Tibial artery (tissue), 4 donors: Measurements from ENCODE around the gene G6PD.

ENCODE experiments used
- DNase-seq, 2 donors: peaks; one replicate each; pipeline ENCODE4 v3.0.0-alpha.2; 2019
- H3K27ac ChIP-seq, 2 donors: fragments of 200-600 bp; sonication (generic) in 1 of 2; 1 replicate in 1 of 2; 2 replicates in 1 of 2; pipeline ENCODE4 v1.5.1; 2018 to 2019; ENCODE audit warnings: mild to moderate bottlenecking in 1 of 2
- H3K27me3 ChIP-seq, 2 donors: fragments of 200-600 bp; sonication (generic) in 1 of 2; one replicate each; pipeline versions ENCODE4 v1.5.1 to v1.6.0; 2016 to 2019
- H3K36me3 ChIP-seq, 3 donors: fragments of 200-600 bp; sonication (generic) in 2 of 3; one replicate each; pipeline ENCODE4 v1.5.1; 2016 to 2019; ENCODE audit warnings: mild to moderate bottlenecking in 2 of 3
- H3K4me1 ChIP-seq, 4 donors: fragments of 200-600 bp; sonication (generic) in 2 of 4; 1 replicate in 3 of 4; 2 replicates in 1 of 4; pipeline ENCODE4 v1.5.1; 2016 to 2019
- H3K4me3 ChIP-seq, 2 donors: fragments of 200-600 bp; sonication (generic) in 1 of 2; 1 replicate in 1 of 2; 2 replicates in 1 of 2; pipeline ENCODE4 v1.5.1; 2018 to 2019; ENCODE audit warnings: mild to moderate bottlenecking in 2 of 2
- H3K9me3 ChIP-seq, 3 donors: fragments of 200-600 bp; sonication (generic) in 1 of 3; one replicate each; pipeline ENCODE4 v1.5.1; 2016 to 2019
- intact Hi-C: fragments of 100-400 bp; cut with DNase I; formaldehyde crosslinking; loops from one replicate; pipeline ENCODE4 v1.15.0; 2023; ENCODE audit warnings: low total_unique reads
- TF ChIP-seq, protein P1 (sequence below), 2 experiments: fragments of 200-600 bp in 1 of 2; fragments of 450-650 bp in 1 of 2; IDR thresholded peaks; one replicate each; pipeline ENCODE4 v1.5.1; 2017 to 2019; ENCODE audit warnings: antibody characterized with exemption in 2 of 2, mild to moderate bottlenecking in 1 of 2, moderate library complexity in 1 of 2

The G6PD gene

DNA sequence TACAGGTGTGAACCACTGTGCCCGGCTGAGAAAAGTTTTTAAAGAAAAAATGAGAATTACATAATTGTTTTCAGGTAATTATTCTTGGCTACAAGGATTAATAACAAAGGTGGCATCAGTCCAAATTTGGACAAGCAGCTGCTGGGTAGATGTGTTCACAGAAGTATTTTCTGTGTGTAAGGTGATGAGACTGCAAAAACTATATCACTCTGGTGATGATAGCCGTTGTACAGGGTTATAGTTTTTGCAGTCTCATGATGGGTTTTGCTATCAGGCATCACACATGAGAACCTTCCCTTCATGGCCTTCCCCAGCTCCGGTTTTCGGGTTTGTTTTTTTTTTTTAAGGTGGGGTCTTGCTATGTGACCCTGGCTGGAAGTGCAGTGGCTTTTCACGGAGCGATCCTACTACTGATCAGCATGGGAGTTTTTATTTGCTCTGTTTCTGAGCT, 51.1 kb downstream of the G6PD start:
- Histone ChIP-seq H3K9me3 (no peaks in the 10 kb centered on the region), H3K27me3 (no peaks in the 10 kb centered on the region), H3K36me3 (no peaks in the 10 kb centered on the region), H3K4me1 (peaks cover 0 to 3% (median 1%) of the 10 kb centered on the region in 4 donors), H3K4me3 (no peak overlapping the region), H3K27ac (no peak overlapping the region)
- no peak for DNase-seq
- TF ChIP-seq, protein P1, sequence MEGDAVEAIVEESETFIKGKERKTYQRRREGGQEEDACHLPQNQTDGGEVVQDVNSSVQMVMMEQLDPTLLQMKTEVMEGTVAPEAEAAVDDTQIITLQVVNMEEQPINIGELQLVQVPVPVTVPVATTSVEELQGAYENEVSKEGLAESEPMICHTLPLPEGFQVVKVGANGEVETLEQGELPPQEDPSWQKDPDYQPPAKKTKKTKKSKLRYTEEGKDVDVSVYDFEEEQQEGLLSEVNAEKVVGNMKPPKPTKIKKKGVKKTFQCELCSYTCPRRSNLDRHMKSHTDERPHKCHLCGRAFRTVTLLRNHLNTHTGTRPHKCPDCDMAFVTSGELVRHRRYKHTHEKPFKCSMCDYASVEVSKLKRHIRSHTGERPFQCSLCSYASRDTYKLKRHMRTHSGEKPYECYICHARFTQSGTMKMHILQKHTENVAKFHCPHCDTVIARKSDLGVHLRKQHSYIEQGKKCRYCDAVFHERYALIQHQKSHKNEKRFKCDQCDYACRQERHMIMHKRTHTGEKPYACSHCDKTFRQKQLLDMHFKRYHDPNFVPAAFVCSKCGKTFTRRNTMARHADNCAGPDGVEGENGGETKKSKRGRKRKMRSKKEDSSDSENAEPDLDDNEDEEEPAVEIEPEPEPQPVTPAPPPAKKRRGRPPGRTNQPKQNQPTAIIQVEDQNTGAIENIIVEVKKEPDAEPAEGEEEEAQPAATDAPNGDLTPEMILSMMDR (IDR thresholded peaks at IDR 0.05): no peak
- intact Hi-C loops: no loop called here

DNA sequence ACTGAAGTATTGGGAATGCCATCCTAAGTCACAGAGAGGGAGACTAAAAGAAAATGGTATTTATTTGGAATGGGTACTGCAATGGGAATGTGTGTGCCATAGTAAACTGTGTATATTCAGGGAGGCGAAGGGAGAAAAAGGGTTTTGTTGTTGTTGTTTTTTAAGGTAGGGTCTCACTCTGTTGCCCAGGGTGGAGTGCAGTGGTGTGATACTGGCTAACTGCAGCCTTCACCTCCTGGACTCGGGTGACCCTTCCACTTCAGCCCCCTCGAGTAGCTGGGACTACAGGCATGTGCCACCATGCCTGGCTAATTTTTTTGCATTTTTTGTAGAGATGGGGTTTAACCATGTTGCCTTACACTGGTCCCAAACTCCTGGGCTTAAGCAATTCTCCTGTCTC, 51.9 kb downstream of the G6PD start:
- H3K4me1 ChIP-seq: peaks cover 0 to 5% (median 1%) of the 10 kb centered on the region in 4 donors
- H3K4me3 ChIP-seq: no peak overlapping the region
- no peak overlapping the region for H3K27ac ChIP-seq
- no peak for DNase-seq
- no peaks in the 10 kb centered on the region for H3K9me3 ChIP-seq
- H3K36me3 ChIP-seq: no peaks in the 10 kb centered on the region
- TF ChIP-seq, protein P1 (IDR thresholded peaks at IDR 0.05): no peak
- H3K27me3 ChIP-seq: no peaks in the 10 kb centered on the region
- intact Hi-C loops: no loop called here

DNA sequence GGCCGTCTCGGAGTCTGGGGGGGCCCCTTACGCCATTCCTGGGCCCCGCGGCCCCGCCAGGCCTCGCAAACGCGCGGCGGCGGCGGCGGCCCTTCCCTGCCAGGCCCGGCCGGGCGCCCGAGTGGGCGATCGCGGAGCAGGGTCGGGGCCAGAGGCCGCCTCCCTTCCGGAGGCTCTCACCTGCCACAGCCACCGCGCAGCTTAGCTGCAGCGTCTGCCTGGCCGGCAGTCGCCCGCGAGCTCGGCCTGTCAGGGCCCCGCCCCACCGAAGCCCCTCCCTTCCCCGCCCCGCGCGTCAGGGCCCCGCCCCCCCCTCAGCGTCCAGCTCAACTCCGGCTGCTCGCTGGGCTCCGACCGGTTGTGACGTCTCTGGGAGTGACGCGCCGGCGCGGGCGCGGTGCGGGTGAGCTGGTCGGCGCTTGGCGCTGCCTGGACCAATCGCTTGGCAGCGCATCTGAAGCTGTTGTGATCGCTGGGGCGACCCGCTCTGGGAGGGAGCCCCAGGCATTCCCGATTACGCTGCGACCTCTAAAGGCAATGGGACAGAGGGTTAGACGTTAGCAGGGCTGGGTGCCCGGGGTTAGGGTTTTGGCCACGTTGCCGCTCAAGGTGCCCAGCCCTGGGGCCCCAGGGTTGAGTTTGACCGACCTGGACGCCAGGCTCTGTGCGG, 56.1 kb downstream of the G6PD start, which contains the start of gene SLC10A3:
Gene SLC10A3 (minus strand): TSS at position 216 of the 670 bp plus-strand sequence. CDS start 1,689 bp downstream, outside the sequence.
- TF ChIP-seq, protein P1 (IDR thresholded peaks at IDR 0.05): no peak
- H3K9me3 ChIP-seq: no peaks in the 10 kb centered on the region
- H3K4me3 ChIP-seq: peak within 1 kb of the TSS; percentile 77 to 81
- DNase-seq: peak; percentile 90 to 96
- H3K36me3 ChIP-seq: no peaks in the 10 kb centered on the region
- peaks cover 0 to 31% (median 18%) of the 10 kb centered on the region in 4 donors for H3K4me1 ChIP-seq
- H3K27ac ChIP-seq: peak within 1 kb of the TSS; percentile 93 to 94
- intact Hi-C loops: no loop called here
- H3K27me3 ChIP-seq: no peaks in the 10 kb centered on the region

DNA sequence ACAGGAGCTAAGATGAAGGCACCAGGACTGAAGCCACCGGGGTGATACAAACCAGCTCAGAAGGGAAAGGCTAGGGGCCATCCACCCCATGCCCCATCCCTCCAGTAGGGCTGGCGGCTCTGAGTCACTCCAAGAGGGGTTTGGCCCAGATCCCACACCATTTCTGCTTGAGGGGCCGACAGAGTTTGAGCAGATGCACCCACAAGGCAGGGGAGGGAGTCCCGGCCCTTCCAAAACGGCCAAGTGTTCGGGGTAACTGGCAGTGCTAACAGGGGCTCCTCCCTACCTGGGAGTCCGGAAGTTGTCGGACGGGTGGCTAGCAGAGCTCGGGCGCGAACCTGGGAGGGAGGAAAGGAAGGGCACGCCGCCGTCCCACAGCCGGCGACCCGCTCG, 56.6 kb downstream of the G6PD start:
- peak overlapping the region; percentile 93 to 94 for H3K27ac ChIP-seq
- intact Hi-C loops: no loop called here
- TF ChIP-seq, protein P1 (IDR thresholded peaks at IDR 0.05): no peak
- no peaks in the 10 kb centered on the region for H3K27me3 ChIP-seq
- peaks cover 0 to 36% (median 20%) of the 10 kb centered on the region in 4 donors for H3K4me1 ChIP-seq
- no peak for DNase-seq
- no peaks in the 10 kb centered on the region for H3K9me3 ChIP-seq
- peaks cover 0 to 4% (median 2%) of the 10 kb centered on the region in 3 donors for H3K36me3 ChIP-seq
- peak overlapping the region; percentile 77 to 81 for H3K4me3 ChIP-seq

DNA sequence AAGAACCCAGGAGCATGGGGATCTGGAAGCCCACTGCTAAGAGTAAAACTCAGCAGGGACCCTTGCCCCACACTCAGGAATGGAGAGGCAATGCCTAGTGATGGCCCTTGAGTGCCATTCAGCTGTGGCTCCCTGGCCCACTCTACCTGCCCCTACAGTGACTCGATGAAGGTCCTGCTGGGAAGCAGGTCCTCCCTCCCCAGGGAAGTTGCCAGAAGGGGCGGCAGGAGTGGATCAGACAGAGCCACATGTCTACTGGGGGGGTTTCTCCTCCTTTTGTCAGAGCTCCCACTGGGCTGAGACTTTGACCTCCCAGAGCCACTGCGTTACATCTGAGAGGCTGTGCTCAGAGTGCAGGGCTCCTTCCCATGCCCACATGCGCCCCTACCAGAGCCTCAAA, 57.5 kb downstream of the G6PD start:
- peaks cover 0 to 39% (median 21%) of the 10 kb centered on the region in 4 donors for H3K4me1 ChIP-seq
- peak overlapping the region; percentile 93 to 94 for H3K27ac ChIP-seq
- peak overlapping the region; percentile 77 to 81 for H3K4me3 ChIP-seq
- H3K27me3 ChIP-seq: no peaks in the 10 kb centered on the region
- H3K36me3 ChIP-seq: peaks cover 0 to 12% (median 6%) of the 10 kb centered on the region in 3 donors
- intact Hi-C loops: no loop called here
- TF ChIP-seq, protein P1 (IDR thresholded peaks at IDR 0.05): no peak
- no peaks in the 10 kb centered on the region for H3K9me3 ChIP-seq
- DNase-seq: no peak
